LoVo (cell line): ENCODE data around the gene RGL4.

ENCODE experiments used
- DNase-seq: peaks from one replicate; pipeline ENCODE4 v3.0.0-alpha.2; 2016; ENCODE audit warnings: low spot score

Gene RGL4

GRCh38 chr22:23743303-23743705, 52.5 kb downstream of the RGL4 start:
- no peak for DNase-seq

- no peak for DNase-seq
Measured at GRCh38 chr22:23744001-23744400, 53.2 kb downstream of the RGL4 start.

GRCh38 chr22:23744485-23744884, 53.7 kb downstream of the RGL4 start:
- DNase-seq: no peak

GRCh38 chr22:23745791-23746190, 55.0 kb downstream of the RGL4 start:
- DNase-seq: no peak
